Skin of body (tissue), 2 donors: ENCODE measurements around the gene LIN52. TPM values are rescaled to one million over a fixed set of nuclear protein-coding genes. Genes with fewer than 3 reads are reported as not detected.

Experiments
- small RNA-seq: library from RNA; depleted of rRNA; stranded (forward); fragments of <200 nt; gene quantifications from one replicate; pipeline ENCODE3, GENCODE V24; 2014; ENCODE audit warnings: low replicate concordance
- total RNA-seq: library from RNA; depleted of rRNA; stranded (reverse); fragments of >200 nt; gene quantifications from one replicate; pipeline ENCODE4 v1.2.3, GENCODE V29; 2014

The LIN52 gene
- total RNA-seq, 1 donor from 2014 or later = 11.5 TPM

Small RNAs within 50 kb of the gene (small RNA-seq; reads per million reads assigned to genes)
- gene AC006349.1 (not detected), gene RN7SL530P (not detected)

Other genes starting within 250 kb of the LIN52 start
- 3.7 TPM for gene PTGR2, start 233.1 kb upstream of the LIN52 start, total RNA-seq
- 61.0 TPM for gene ZNF410, start 198.1 kb upstream of the LIN52 start, total RNA-seq
- gene FAM161B, start 134.9 kb upstream of the LIN52 start, total RNA-seq = 3.4 TPM
- 15.0 TPM for gene COQ6, start 134.7 kb upstream of the LIN52 start, total RNA-seq
- 8.9 TPM for gene ENTPD5, start 65.7 kb upstream of the LIN52 start, total RNA-seq
- 11.2 TPM for gene BBOF1, start 65.6 kb upstream of the LIN52 start, total RNA-seq
- 32.7 TPM for gene ALDH6A1, start 503 bp upstream of the LIN52 start, total RNA-seq
- gene VSX2, start 154.5 kb downstream of the LIN52 start, total RNA-seq = not detected
- 38.5 TPM for gene ABCD4, start 218.0 kb downstream of the LIN52 start, total RNA-seq